ENCODE results near the gene TMEM59. TPM values are rescaled to one million over a fixed set of nuclear protein-coding genes. Genes with fewer than 3 reads are reported as not detected.

The TMEM59 gene
- total RNA-seq, 4 donors from 2014 or later, result 238 to 466 (median 352) TPM

DNA sequence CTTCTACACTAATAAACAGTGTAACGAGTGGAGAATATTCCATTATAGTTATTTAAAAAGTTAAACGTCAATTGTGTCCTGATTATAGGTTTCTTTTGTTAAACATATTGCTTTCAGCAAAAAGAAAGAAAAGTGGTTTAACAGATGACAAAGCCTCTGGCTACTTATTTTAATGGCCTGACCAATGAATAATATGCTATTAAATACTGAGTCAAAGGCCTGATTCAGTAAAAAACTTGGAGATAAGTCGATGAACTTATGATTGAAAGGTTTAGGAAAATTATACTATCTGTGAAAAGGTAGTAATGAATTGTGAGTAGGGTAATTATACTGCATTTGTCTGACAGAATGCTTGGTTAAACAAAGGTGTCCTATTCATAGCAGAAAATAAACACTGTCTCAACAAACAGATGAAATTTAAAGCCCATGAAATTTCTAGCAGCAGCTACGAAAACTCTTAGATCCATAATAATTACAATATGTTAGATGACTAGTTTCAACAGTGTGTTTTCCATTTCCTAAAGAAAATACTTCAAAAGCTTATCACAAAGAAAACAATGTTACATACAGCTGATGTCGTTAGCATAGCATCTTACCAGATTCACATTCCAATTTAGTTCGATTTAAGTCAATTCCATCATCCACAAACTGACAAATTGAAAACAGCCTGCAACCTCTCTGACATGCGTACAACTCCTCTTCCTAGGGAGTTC is 6.2 kb downstream of the TMEM59 start:
- Histone ChIP-seq H3K9me3 (no peaks in the 10 kb centered on the region), H3K4me3 (no peak overlapping the region), H3K27ac (peak overlapping the region in 2 of 4 donors; percentile 14 to 38), H3K4me1 (peaks cover 12 to 76% (median 22%) of the 10 kb centered on the region in 3 donors), H3K36me3 (peaks cover 2 to 27% of the 10 kb centered on the region in 2 donors), H3K27me3 (no peaks in the 10 kb centered on the region)
- WGBS, 2 donors (ENCODE audit: low coverage in 1 of 2), result 45 to 67% methylated on average over 7 of the region's 7 CpGs
- no peak for ATAC-seq
- no peak for TF ChIP-seq POLR2A (IDR thresholded peaks at IDR 0.05)
- TF ChIP-seq EP300 (IDR thresholded peaks at IDR 0.05), result no peak
- TF ChIP-seq, protein P1, sequence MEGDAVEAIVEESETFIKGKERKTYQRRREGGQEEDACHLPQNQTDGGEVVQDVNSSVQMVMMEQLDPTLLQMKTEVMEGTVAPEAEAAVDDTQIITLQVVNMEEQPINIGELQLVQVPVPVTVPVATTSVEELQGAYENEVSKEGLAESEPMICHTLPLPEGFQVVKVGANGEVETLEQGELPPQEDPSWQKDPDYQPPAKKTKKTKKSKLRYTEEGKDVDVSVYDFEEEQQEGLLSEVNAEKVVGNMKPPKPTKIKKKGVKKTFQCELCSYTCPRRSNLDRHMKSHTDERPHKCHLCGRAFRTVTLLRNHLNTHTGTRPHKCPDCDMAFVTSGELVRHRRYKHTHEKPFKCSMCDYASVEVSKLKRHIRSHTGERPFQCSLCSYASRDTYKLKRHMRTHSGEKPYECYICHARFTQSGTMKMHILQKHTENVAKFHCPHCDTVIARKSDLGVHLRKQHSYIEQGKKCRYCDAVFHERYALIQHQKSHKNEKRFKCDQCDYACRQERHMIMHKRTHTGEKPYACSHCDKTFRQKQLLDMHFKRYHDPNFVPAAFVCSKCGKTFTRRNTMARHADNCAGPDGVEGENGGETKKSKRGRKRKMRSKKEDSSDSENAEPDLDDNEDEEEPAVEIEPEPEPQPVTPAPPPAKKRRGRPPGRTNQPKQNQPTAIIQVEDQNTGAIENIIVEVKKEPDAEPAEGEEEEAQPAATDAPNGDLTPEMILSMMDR (IDR thresholded peaks at IDR 0.05), result no peak
- no peak for TF ChIP-seq POLR2AphosphoS5 (IDR thresholded peaks at IDR 0.05)

DNA sequence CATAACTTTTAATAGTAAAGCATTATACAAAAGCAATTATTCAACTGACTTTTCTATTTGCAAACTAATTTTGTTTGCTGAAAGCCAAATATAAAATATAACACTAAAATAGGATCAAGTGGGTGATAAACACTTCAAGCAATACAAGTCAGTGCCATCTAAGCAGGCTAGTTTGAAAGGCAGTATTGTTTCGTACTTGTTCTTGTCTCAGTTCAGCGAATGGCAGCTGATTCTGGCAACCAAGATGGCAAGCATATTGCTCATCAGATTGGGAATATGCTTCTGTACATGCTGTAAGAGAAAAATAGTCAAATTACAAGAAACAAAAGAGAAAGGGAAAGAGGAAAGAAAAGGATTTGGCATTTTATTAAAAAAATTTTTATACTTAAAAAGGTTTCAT is 7.5 kb downstream of the TMEM59 start:
- no peak for ATAC-seq
- Histone ChIP-seq H3K4me1 (peaks cover 12 to 63% (median 12%) of the 10 kb centered on the region in 3 donors), H3K27me3 (no peaks in the 10 kb centered on the region), H3K27ac (no peak overlapping the region), H3K4me3 (no peak overlapping the region), H3K36me3 (peaks cover 7 to 40% of the 10 kb centered on the region in 2 donors), H3K9me3 (no peaks in the 10 kb centered on the region)
- TF ChIP-seq, protein P1 (IDR thresholded peaks at IDR 0.05), result no peak
- TF ChIP-seq POLR2A (IDR thresholded peaks at IDR 0.05), result no peak
- no peak for TF ChIP-seq POLR2AphosphoS5 (IDR thresholded peaks at IDR 0.05)
- no peak for TF ChIP-seq EP300 (IDR thresholded peaks at IDR 0.05)
- WGBS, 2 donors (ENCODE audit: low coverage in 1 of 2), result 91 to 97% methylated on average over 2 of the region's 2 CpGs

DNA sequence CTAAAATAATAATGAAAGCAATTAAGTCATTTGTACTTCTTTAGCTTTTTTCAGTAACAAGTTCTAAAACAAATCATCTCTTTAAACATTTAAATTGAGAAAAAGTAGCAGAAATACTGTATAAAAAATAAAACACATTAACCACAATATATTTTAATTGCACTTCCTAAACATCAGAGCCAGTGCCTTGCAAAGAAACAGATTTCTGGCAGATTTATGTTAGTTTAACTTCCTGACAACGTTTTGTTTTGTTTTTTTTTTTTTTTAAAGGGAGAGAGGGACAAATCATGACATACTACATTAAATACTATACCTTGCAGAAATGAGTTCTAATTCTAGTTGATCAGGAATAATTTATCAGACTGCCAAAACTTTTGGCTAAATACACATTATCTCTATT is 11.2 kb downstream of the TMEM59 start:
- TF ChIP-seq, protein P1 (IDR thresholded peaks at IDR 0.05), result no peak
- no peak overlapping the region for H3K4me3 ChIP-seq
- WGBS, 2 donors (ENCODE audit: low coverage in 1 of 2), result 0 to 25% methylated on average over 1 of the region's 1 CpG
- no peaks in the 10 kb centered on the region for H3K9me3 ChIP-seq
- peaks cover 7 to 76% of the 10 kb centered on the region in 2 donors for H3K36me3 ChIP-seq
- ATAC-seq, result no peak
- peaks cover 0 to 26% (median 5%) of the 10 kb centered on the region in 3 donors for H3K4me1 ChIP-seq
- no peaks in the 10 kb centered on the region for H3K27me3 ChIP-seq
- no peak overlapping the region for H3K27ac ChIP-seq

DNA sequence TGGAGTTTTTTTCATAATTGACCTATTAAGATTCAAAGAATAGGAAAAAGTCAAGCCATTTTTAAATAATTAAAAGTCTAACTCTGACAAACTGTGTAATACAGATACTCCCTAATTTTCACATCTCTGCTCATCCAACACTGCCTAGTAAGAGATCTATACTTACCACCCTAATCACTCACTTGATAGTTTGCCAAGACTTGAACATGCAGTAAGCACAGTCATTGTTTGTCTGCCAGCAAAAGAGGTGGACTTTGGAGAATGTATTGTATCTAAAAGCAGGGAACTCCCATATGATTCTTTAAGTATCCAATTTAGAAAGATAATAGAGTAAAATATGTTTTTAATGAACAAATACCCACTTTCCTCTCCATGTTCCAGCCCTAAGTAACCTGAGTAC is 15.5 kb downstream of the TMEM59 start:
- TF ChIP-seq EP300 (IDR thresholded peaks at IDR 0.05), result no peak
- no peak for TF ChIP-seq POLR2A (IDR thresholded peaks at IDR 0.05)
- no peak for TF ChIP-seq POLR2AphosphoS5 (IDR thresholded peaks at IDR 0.05)
- TF ChIP-seq, protein P1 (IDR thresholded peaks at IDR 0.05), result no peak
- Histone ChIP-seq H3K27ac (no peak overlapping the region), H3K36me3 (peaks cover 12 to 99% of the 10 kb centered on the region in 2 donors), H3K27me3 (no peaks in the 10 kb centered on the region), H3K4me1 (no peaks in the 10 kb centered on the region), H3K4me3 (no peak overlapping the region), H3K9me3 (no peaks in the 10 kb centered on the region)
- no peak for ATAC-seq

Measured in gastroesophageal sphincter (tissue), 4 donors.